Liver (tissue), 9 donors: ENCODE results near the gene TRPM2. TPM values are rescaled to one million over a fixed set of nuclear protein-coding genes. Genes with fewer than 3 reads are reported as not detected.

ENCODE experiments used
- DNase-seq: peaks from one replicate; pipeline ENCODE4 v3.0.0-alpha.2; 2017; ENCODE audit warnings: low spot score
- H3K27ac ChIP-seq, 2 donors: one replicate each; pipeline ENCODE4 v1.7.0; 2013; ENCODE audit warnings: inconsistent platforms in 2 of 2, low read length in 2 of 2, control low read depth in 1 of 2, low read depth in 1 of 2, mild to moderate bottlenecking in 1 of 2
- H3K27me3 ChIP-seq, 4 donors: one replicate each; pipeline versions ENCODE4 v1.6.1 to v1.7.0; 2013; ENCODE audit warnings: low read length in 3 of 4, inconsistent platforms in 1 of 4, mild to moderate bottlenecking in 1 of 4, moderate library complexity in 1 of 4; ENCODE audit not compliant: control insufficient read depth in 4 of 4, insufficient read depth in 4 of 4
- H3K36me3 ChIP-seq, 4 donors: one replicate each; pipeline versions ENCODE4 v1.6.1 to v1.7.0; 2013; ENCODE audit warnings: low read length in 3 of 4, mild to moderate bottlenecking in 3 of 4, low read depth in 1 of 4, moderate library complexity in 1 of 4; ENCODE audit not compliant: control insufficient read depth in 4 of 4, insufficient read depth in 3 of 4
- H3K4me1 ChIP-seq, 4 donors: one replicate each; pipeline versions ENCODE4 v1.6.1 to v1.7.0; 2013; ENCODE audit warnings: low read length in 3 of 4, mild to moderate bottlenecking in 3 of 4, moderate library complexity in 1 of 4; ENCODE audit not compliant: control insufficient read depth in 4 of 4, insufficient read depth in 4 of 4
- H3K4me3 ChIP-seq, 3 donors: one replicate each; pipeline versions ENCODE4 v1.6.1 to v1.7.0; 2013; ENCODE audit warnings: low read length in 3 of 3, control low read depth in 1 of 3, low read depth in 1 of 3, mild to moderate bottlenecking in 1 of 3
- H3K9ac ChIP-seq, 2 donors: one replicate each; pipeline ENCODE4 v1.7.0; 2013; ENCODE audit warnings: low read length in 2 of 2, mild to moderate bottlenecking in 2 of 2, moderate library complexity in 2 of 2, control low read depth in 1 of 2, low read depth in 1 of 2
- H3K9me3 ChIP-seq, 4 donors: one replicate each; pipeline versions ENCODE4 v1.6.1 to v1.7.0; 2013; ENCODE audit warnings: low read length in 3 of 4; ENCODE audit not compliant: control insufficient read depth in 4 of 4
- EGR1 ChIP-seq, 2 donors: IDR thresholded peaks; 2 replicates each; pipeline ENCODE4 v1.6.1; 2016 to 2018; ENCODE audit warnings: antibody characterized with exemption in 2 of 2, low read depth in 2 of 2
- FOXA1 ChIP-seq: IDR thresholded peaks from 2 replicates; pipeline ENCODE4 v1.6.1; 2016; ENCODE audit warnings: antibody characterized with exemption
- FOXA2 ChIP-seq: IDR thresholded peaks from 2 replicates; pipeline ENCODE4 v1.6.1; 2016; ENCODE audit warnings: antibody characterized with exemption
- GABPA ChIP-seq, 2 donors: IDR thresholded peaks in 1 of 2; conservative IDR thresholded peaks in 1 of 2; 2 replicates each; pipeline ENCODE4 v1.6.1; 2016; ENCODE audit warnings: antibody characterized with exemption in 2 of 2, mild to moderate bottlenecking in 1 of 2, moderate library complexity in 1 of 2
- HNF4A ChIP-seq, 2 donors: conservative IDR thresholded peaks; 2 replicates each; pipeline ENCODE4 v1.6.1; 2016; ENCODE audit warnings: antibody characterized with exemption in 2 of 2, mild to moderate bottlenecking in 2 of 2
- HNF4G ChIP-seq: IDR thresholded peaks from 2 replicates; pipeline ENCODE4 v1.6.1; 2016; ENCODE audit warnings: antibody characterized with exemption
- JUND ChIP-seq, 2 donors: IDR thresholded peaks; 2 replicates each; pipeline ENCODE4 v1.6.1; 2016; ENCODE audit warnings: antibody characterized with exemption in 2 of 2
- NR2F2 ChIP-seq: IDR thresholded peaks from 2 replicates; pipeline ENCODE4 v1.6.1; 2016; ENCODE audit warnings: antibody characterized with exemption
- RAD21 ChIP-seq, 2 donors: IDR thresholded peaks; 2 replicates each; pipeline ENCODE4 v1.6.1; 2016; ENCODE audit warnings: antibody characterized with exemption in 2 of 2, mild to moderate bottlenecking in 2 of 2
- RXRA ChIP-seq, 2 donors: IDR thresholded peaks; 2 replicates each; pipeline ENCODE4 v1.6.1; 2017 to 2018; ENCODE audit warnings: antibody characterized with exemption in 2 of 2, mild to moderate bottlenecking in 1 of 2
- SP1 ChIP-seq: IDR thresholded peaks from 2 replicates; pipeline ENCODE4 v1.6.1; 2018; ENCODE audit warnings: antibody characterized with exemption, mild to moderate bottlenecking
- TAF1 ChIP-seq: conservative IDR thresholded peaks from 2 replicates; pipeline ENCODE4 v1.6.1; 2016; ENCODE audit warnings: antibody characterized with exemption, mild to moderate bottlenecking
- YY1 ChIP-seq: IDR thresholded peaks from 2 replicates; pipeline ENCODE4 v1.6.1; 2016; ENCODE audit warnings: antibody characterized with exemption, mild to moderate bottlenecking
- WGBS: extraction: QIAGEN DNeasy Blood & Tissue Kit; methylation state at CpG from one replicate; pipeline ENCODE4 v1.1.7; 2013; 5-methylcytosine and 5-hydroxymethylcytosine counted together
- polyA plus RNA-seq, 2 donors: library from polyadenylated mRNA; stranded (reverse) in 1 of 2; unstranded in 1 of 2; fragments of 200-250 nt in 1 of 2; fragments of >200 nt in 1 of 2; fragmentation: Nextera tagmentation in 1 of 2; extraction: Ambion mirVana in 1 of 2; gene quantifications; one replicate each; pipeline versions ENCODE4 v1.2.1 to v1.2.3, GENCODE V29; 2013 to 2015
- total RNA-seq, 2 donors: library from RNA; depleted of rRNA; stranded (reverse); fragments of >200 nt; gene quantifications; one replicate each; pipeline ENCODE4 v1.2.3, GENCODE V29; 2014
- TF ChIP-seq, protein P1 (sequence below): IDR thresholded peaks from 2 replicates; pipeline ENCODE4 v1.6.1; 2016; ENCODE audit warnings: antibody characterized with exemption, mild to moderate bottlenecking
- TF ChIP-seq, protein P2 (sequence below): IDR thresholded peaks from 2 replicates; pipeline ENCODE4 v1.6.1; 2016; ENCODE audit warnings: antibody characterized with exemption
- TF ChIP-seq, protein P3 (sequence below): IDR thresholded peaks from 2 replicates; pipeline ENCODE4 v1.6.1; 2016; ENCODE audit warnings: antibody characterized with exemption
- TF ChIP-seq, protein P4 (sequence below): fragments of 150-350 bp; IDR thresholded peaks from 2 replicates; pipeline ENCODE4 v1.5.1; 2017; ENCODE audit warnings: improper control_type of control experiment, low read depth, low read length; ENCODE audit not compliant: missing input control
- TF ChIP-seq, protein P5 (sequence below): IDR thresholded peaks from 2 replicates; pipeline ENCODE4 v1.6.1; 2016; ENCODE audit warnings: antibody characterized with exemption
- donor health status: healthy.
- donor health status: healthy.
- donor health status: healthy.
- donor health status: healthy.
- donor health status: healthy.

TRPM2 gene
- total and polyA plus RNA-seq, 4 donors: 0.43 to 1.3 (median 0.63) TPM

DNA sequence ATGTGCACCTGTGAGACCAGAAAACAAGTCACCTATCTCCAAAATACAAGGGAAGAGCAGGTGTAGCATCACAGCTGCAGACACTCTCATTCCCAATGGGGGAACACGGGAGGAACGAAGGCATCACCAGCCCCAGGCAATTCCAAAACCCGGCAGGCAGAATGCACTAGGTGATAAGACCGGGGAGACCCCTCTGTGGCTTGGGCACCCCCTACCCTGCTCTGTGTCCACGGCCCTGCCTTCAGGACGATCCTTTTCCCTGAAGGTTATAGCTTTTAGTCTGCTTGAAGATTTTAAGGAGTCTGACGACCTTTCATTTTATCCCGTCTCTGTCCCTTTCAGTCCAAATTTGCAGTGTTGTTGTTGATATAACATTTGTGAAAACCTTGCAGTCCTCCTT lies 19.2 kb downstream of the TRPM2 start (continued):
- TF ChIP-seq, protein P1, sequence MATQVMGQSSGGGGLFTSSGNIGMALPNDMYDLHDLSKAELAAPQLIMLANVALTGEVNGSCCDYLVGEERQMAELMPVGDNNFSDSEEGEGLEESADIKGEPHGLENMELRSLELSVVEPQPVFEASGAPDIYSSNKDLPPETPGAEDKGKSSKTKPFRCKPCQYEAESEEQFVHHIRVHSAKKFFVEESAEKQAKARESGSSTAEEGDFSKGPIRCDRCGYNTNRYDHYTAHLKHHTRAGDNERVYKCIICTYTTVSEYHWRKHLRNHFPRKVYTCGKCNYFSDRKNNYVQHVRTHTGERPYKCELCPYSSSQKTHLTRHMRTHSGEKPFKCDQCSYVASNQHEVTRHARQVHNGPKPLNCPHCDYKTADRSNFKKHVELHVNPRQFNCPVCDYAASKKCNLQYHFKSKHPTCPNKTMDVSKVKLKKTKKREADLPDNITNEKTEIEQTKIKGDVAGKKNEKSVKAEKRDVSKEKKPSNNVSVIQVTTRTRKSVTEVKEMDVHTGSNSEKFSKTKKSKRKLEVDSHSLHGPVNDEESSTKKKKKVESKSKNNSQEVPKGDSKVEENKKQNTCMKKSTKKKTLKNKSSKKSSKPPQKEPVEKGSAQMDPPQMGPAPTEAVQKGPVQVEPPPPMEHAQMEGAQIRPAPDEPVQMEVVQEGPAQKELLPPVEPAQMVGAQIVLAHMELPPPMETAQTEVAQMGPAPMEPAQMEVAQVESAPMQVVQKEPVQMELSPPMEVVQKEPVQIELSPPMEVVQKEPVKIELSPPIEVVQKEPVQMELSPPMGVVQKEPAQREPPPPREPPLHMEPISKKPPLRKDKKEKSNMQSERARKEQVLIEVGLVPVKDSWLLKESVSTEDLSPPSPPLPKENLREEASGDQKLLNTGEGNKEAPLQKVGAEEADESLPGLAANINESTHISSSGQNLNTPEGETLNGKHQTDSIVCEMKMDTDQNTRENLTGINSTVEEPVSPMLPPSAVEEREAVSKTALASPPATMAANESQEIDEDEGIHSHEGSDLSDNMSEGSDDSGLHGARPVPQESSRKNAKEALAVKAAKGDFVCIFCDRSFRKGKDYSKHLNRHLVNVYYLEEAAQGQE: no peak
- no peak for TF ChIP-seq SP1
- TF ChIP-seq EGR1 (IDR thresholded peaks at IDR 0.05; ENCODE audit: low read depth in 2 of 2): no peak
- no peak for TF ChIP-seq HNF4A (conservative IDR thresholded peaks at IDR 0.05)
- TF ChIP-seq RAD21 (IDR thresholded peaks at IDR 0.05): no peak
- TF ChIP-seq, protein P2, sequence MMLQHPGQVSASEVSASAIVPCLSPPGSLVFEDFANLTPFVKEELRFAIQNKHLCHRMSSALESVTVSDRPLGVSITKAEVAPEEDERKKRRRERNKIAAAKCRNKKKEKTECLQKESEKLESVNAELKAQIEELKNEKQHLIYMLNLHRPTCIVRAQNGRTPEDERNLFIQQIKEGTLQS: no peak
- TF ChIP-seq NR2F2: no peak
- TF ChIP-seq TAF1: no peak
- no peak for TF ChIP-seq HNF4G

DNA sequence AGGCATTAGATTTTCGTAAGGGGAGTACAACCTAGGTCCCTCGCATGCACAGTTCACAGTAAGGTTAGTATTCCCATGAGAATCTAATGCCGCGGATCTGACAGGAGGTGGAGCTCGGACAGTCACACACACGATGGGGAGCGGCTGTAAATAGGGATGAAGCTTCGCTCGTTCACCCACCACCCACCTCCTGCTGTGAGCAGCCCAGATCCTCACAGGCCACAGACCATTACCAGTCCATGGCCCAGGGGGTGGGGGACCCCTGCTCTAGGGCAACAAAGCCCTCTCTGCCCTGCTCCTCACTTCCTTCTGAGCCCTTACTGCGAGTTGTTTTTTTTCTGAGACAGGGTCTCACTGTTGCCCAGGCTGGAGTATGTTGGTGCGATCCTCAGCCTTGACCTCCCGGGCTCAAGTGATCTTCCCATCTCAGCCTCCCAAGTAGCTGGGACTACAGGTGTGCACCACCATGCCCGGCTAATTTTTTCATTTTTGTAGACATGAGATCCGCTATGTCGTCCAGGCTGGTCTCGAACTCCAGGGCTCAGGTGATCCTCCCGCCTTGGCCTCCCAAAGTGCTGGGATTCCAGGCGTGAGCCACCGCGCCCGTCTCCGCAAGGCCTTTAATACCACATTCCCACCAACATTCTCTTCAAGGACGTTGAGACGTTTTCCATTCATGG lies 21.3 kb downstream of the TRPM2 start:
- DNase-seq: no peak
- no peaks in the 10 kb centered on the region for H3K27me3 ChIP-seq

More for the DNA sequence above, 21.3 kb downstream of the TRPM2 start:
- Histone ChIP-seq H3K4me1 (peaks cover 0 to 10% (median 7%) of the 10 kb centered on the region in 4 donors), H3K9me3 (no peaks in the 10 kb centered on the region), H3K36me3 (no peaks in the 10 kb centered on the region), H3K4me3 (no peak overlapping the region), H3K9ac (no peak overlapping the region), H3K27ac (peak overlapping the region in 1 of 2 donors; percentile 7)
- TF ChIP-seq, protein P3, sequence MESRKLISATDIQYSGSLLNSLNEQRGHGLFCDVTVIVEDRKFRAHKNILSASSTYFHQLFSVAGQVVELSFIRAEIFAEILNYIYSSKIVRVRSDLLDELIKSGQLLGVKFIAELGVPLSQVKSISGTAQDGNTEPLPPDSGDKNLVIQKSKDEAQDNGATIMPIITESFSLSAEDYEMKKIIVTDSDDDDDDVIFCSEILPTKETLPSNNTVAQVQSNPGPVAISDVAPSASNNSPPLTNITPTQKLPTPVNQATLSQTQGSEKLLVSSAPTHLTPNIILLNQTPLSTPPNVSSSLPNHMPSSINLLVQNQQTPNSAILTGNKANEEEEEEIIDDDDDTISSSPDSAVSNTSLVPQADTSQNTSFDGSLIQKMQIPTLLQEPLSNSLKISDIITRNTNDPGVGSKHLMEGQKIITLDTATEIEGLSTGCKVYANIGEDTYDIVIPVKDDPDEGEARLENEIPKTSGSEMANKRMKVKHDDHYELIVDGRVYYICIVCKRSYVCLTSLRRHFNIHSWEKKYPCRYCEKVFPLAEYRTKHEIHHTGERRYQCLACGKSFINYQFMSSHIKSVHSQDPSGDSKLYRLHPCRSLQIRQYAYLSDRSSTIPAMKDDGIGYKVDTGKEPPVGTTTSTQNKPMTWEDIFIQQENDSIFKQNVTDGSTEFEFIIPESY: no peak
- TF ChIP-seq, protein P2: no peak
- no peak for TF ChIP-seq TAF1
- TF ChIP-seq EGR1 (IDR thresholded peaks at IDR 0.05; ENCODE audit: low read depth in 2 of 2): no peak
- no peak for TF ChIP-seq FOXA2
- TF ChIP-seq HNF4A (conservative IDR thresholded peaks at IDR 0.05): no peak
- TF ChIP-seq RAD21 (IDR thresholded peaks at IDR 0.05): no peak
- no peak for TF ChIP-seq NR2F2
- no peak for TF ChIP-seq HNF4G
- TF ChIP-seq YY1: no peak
- no peak for TF ChIP-seq JUND (IDR thresholded peaks at IDR 0.05)
- TF ChIP-seq, protein P1: no peak
- TF ChIP-seq, protein P4, sequence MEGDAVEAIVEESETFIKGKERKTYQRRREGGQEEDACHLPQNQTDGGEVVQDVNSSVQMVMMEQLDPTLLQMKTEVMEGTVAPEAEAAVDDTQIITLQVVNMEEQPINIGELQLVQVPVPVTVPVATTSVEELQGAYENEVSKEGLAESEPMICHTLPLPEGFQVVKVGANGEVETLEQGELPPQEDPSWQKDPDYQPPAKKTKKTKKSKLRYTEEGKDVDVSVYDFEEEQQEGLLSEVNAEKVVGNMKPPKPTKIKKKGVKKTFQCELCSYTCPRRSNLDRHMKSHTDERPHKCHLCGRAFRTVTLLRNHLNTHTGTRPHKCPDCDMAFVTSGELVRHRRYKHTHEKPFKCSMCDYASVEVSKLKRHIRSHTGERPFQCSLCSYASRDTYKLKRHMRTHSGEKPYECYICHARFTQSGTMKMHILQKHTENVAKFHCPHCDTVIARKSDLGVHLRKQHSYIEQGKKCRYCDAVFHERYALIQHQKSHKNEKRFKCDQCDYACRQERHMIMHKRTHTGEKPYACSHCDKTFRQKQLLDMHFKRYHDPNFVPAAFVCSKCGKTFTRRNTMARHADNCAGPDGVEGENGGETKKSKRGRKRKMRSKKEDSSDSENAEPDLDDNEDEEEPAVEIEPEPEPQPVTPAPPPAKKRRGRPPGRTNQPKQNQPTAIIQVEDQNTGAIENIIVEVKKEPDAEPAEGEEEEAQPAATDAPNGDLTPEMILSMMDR: no peak
- TF ChIP-seq GABPA (IDR thresholded peaks at IDR 0.05 in 1 of 2, conservative IDR thresholded peaks at IDR 0.05 in 1 of 2): no peak
- TF ChIP-seq RXRA (IDR thresholded peaks at IDR 0.05): no peak
- TF ChIP-seq, protein P5, sequence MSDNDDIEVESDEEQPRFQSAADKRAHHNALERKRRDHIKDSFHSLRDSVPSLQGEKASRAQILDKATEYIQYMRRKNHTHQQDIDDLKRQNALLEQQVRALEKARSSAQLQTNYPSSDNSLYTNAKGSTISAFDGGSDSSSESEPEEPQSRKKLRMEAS: no peak
- no peak for TF ChIP-seq SP1
- TF ChIP-seq FOXA1: no peak
- 89% methylated on average over 24 of the region's 24 CpGs for WGBS
